HCT116 (cell line): ENCODE measurements around the gene OSGIN1.

ENCODE experiments used
- EZH2phosphoT487 ChIP-seq: fragments of 200-600 bp; IDR thresholded peaks from 2 replicates; pipeline ENCODE4 v1.6.1; 2018; ENCODE audit warnings: antibody characterized with exemption, borderline replicate concordance
- JUND ChIP-seq: IDR thresholded peaks from 2 replicates; pipeline ENCODE4 v1.6.1; 2012
- POLR2A ChIP-seq: IDR thresholded peaks from 2 replicates; pipeline ENCODE4 v1.7.0; 2011; ENCODE audit warnings: borderline replicate concordance; ENCODE audit not compliant: insufficient read depth, insufficient read length; ENCODE audit errors: extremely low read depth
- YY1 ChIP-seq: IDR thresholded peaks from 2 replicates; pipeline ENCODE4 v1.6.1; 2011; ENCODE audit warnings: low read length, low read depth, moderate library complexity, mild to moderate bottlenecking; ENCODE audit not compliant: insufficient replicate concordance; ENCODE audit errors: extremely low read depth
- TF ChIP-seq, protein P1 (sequence below), 3 experiments: fragments of 200-600 bp in 1 of 3; sonication (generic) in 1 of 3; IDR thresholded peaks in 2 of 3; conservative IDR thresholded peaks in 1 of 3; 2 replicates each; pipeline ENCODE4 v1.5.1; 2012 to 2017; ENCODE audit warnings: low read depth in 2 of 3, low read length in 2 of 3, antibody characterized with exemption in 1 of 3, borderline replicate concordance in 1 of 3, control low read depth in 1 of 3, mild to moderate bottlenecking in 1 of 3, mixed read lengths in 1 of 3, mixed run types in 1 of 3, moderate library complexity in 1 of 3; ENCODE audit not compliant: insufficient read depth in 1 of 3

DNA sequence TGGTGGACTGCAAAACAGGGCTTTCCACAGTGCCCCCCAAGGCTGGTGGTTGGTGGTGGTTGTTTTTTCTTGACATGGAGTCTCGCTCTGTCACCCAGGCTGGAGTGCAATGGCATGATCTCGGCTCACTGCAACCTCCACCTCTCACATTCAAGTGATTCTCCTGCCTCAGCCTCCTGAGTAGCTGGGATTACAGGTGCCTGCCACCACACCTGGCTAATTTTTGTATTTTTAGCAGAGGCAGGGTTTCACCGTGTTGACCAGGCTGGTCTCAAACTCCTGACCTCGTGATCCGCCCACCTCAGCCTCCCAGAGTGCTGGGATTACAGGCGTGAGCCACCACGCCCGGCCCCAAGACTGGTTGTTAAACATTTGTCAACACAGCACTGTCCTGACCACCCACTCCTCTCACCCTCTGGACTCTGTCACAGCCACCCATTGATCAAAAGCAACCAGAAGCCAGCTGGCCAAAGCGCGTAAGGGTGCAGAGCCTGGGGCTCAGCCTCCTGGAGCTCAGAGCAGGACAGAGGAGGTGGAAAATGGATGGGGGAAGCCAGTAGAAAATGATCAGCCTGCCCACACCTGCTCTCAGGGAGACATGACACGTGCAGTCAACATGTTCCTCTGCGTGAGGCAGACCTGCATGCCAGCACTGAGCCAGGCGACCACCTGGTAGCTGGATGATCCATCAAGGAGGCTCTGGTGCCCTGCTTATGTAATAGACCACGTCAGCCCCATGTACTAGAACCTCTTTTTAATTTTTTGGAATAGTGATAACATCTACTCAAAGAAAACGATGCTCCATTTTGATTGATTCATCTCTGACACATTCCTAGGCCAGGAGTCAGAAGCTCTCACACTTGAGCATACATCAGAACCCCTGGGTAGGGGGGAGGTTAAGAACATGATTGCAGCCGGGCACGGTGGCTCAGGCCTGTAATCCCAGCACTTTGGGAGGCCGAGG is 14.8 kb upstream of the OSGIN1 start:
- no peak for TF ChIP-seq YY1
- TF ChIP-seq, protein P1, sequence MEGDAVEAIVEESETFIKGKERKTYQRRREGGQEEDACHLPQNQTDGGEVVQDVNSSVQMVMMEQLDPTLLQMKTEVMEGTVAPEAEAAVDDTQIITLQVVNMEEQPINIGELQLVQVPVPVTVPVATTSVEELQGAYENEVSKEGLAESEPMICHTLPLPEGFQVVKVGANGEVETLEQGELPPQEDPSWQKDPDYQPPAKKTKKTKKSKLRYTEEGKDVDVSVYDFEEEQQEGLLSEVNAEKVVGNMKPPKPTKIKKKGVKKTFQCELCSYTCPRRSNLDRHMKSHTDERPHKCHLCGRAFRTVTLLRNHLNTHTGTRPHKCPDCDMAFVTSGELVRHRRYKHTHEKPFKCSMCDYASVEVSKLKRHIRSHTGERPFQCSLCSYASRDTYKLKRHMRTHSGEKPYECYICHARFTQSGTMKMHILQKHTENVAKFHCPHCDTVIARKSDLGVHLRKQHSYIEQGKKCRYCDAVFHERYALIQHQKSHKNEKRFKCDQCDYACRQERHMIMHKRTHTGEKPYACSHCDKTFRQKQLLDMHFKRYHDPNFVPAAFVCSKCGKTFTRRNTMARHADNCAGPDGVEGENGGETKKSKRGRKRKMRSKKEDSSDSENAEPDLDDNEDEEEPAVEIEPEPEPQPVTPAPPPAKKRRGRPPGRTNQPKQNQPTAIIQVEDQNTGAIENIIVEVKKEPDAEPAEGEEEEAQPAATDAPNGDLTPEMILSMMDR (IDR thresholded peaks at IDR 0.05 in 2 of 3, conservative IDR thresholded peaks at IDR 0.05 in 1 of 3; ENCODE audit: borderline replicate concordance in 1 of 3, insufficient read depth in 1 of 3, low read depth in 2 of 3, low read length in 2 of 3), result no peak
- TF ChIP-seq JUND, result no peak
- TF ChIP-seq POLR2A, result no peak
- TF ChIP-seq EZH2phosphoT487, result no peak
